ENCODE measurements around the gene MAP1B.

MAP1B gene

GRCh38 chr5:72183101-72183520 lies 75.8 kb downstream of the MAP1B start:
- Histone ChIP-seq H3K27ac (ENCODE audit: low read length) (no peak overlapping the region), H3K27me3 (ENCODE audit: low read depth, low read length) (no peaks in the 10 kb centered on the region), H3K9me3 (ENCODE audit: control insufficient read depth in 1 of 2, low read length in 2 of 2) (no peaks in the 10 kb centered on the region), H3K36me3 (ENCODE audit: control insufficient read depth in 1 of 2, insufficient read depth in 2 of 2, low read length in 2 of 2) (peaks cover 0 to 11% of the 10 kb centered on the region in 2 donors), H3K4me3 (ENCODE audit: low read depth in 1 of 2, low read length in 2 of 2) (no peak overlapping the region), H3K4me1 (ENCODE audit: control insufficient read depth in 1 of 2, insufficient read depth in 2 of 2, low read length in 2 of 2) (no peaks in the 10 kb centered on the region)

GRCh38 chr5:72184408-72184807 lies 77.1 kb downstream of the MAP1B start:
- H3K27me3 ChIP-seq (ENCODE audit: low read depth, low read length): no peaks in the 10 kb centered on the region
- no peaks in the 10 kb centered on the region for H3K4me1 ChIP-seq (ENCODE audit: control insufficient read depth in 1 of 2, insufficient read depth in 2 of 2, low read length in 2 of 2)
- H3K36me3 ChIP-seq (ENCODE audit: control insufficient read depth in 1 of 2, insufficient read depth in 2 of 2, low read length in 2 of 2): peaks cover 0 to 17% of the 10 kb centered on the region in 2 donors
- no peak overlapping the region for H3K27ac ChIP-seq (ENCODE audit: low read length)
- H3K9me3 ChIP-seq (ENCODE audit: control insufficient read depth in 1 of 2, low read length in 2 of 2): no peaks in the 10 kb centered on the region
- H3K4me3 ChIP-seq (ENCODE audit: low read depth in 1 of 2, low read length in 2 of 2): no peak overlapping the region

GRCh38 chr5:72185496-72186329 lies 78.4 kb downstream of the MAP1B start:
- H3K36me3 ChIP-seq (ENCODE audit: control insufficient read depth in 1 of 2, insufficient read depth in 2 of 2, low read length in 2 of 2): peaks cover 0 to 17% of the 10 kb centered on the region in 2 donors

GRCh38 chr5:72187388-72188075 lies 80.3 kb downstream of the MAP1B start:
- no peak overlapping the region for H3K4me3 ChIP-seq (ENCODE audit: low read depth in 1 of 2, low read length in 2 of 2)

More at GRCh38 chr5:72185496-72186329, 78.4 kb downstream of the MAP1B start:
- Histone ChIP-seq H3K27ac (ENCODE audit: low read length) (no peak overlapping the region), H3K4me1 (ENCODE audit: control insufficient read depth in 1 of 2, insufficient read depth in 2 of 2, low read length in 2 of 2) (no peaks in the 10 kb centered on the region), H3K9me3 (ENCODE audit: control insufficient read depth in 1 of 2, low read length in 2 of 2) (no peaks in the 10 kb centered on the region), H3K27me3 (ENCODE audit: low read depth, low read length) (no peaks in the 10 kb centered on the region), H3K4me3 (ENCODE audit: low read depth in 1 of 2, low read length in 2 of 2) (no peak overlapping the region)

GRCh38 chr5:72188166-72188565 lies 80.9 kb downstream of the MAP1B start:
- Histone ChIP-seq H3K4me1 (ENCODE audit: control insufficient read depth in 1 of 2, insufficient read depth in 2 of 2, low read length in 2 of 2) (no peaks in the 10 kb centered on the region), H3K36me3 (ENCODE audit: control insufficient read depth in 1 of 2, insufficient read depth in 2 of 2, low read length in 2 of 2) (peaks cover 0 to 17% of the 10 kb centered on the region in 2 donors), H3K27me3 (ENCODE audit: low read depth, low read length) (no peaks in the 10 kb centered on the region), H3K9me3 (ENCODE audit: control insufficient read depth in 1 of 2, low read length in 2 of 2) (no peaks in the 10 kb centered on the region), H3K27ac (ENCODE audit: low read length) (no peak overlapping the region), H3K4me3 (ENCODE audit: low read depth in 1 of 2, low read length in 2 of 2) (no peak overlapping the region)

More at GRCh38 chr5:72187388-72188075, 80.3 kb downstream of the MAP1B start:
- Histone ChIP-seq H3K4me1 (ENCODE audit: control insufficient read depth in 1 of 2, insufficient read depth in 2 of 2, low read length in 2 of 2) (no peaks in the 10 kb centered on the region), H3K36me3 (ENCODE audit: control insufficient read depth in 1 of 2, insufficient read depth in 2 of 2, low read length in 2 of 2) (peaks cover 0 to 17% of the 10 kb centered on the region in 2 donors), H3K27ac (ENCODE audit: low read length) (no peak overlapping the region), H3K27me3 (ENCODE audit: low read depth, low read length) (no peaks in the 10 kb centered on the region), H3K9me3 (ENCODE audit: control insufficient read depth in 1 of 2, low read length in 2 of 2) (no peaks in the 10 kb centered on the region)

- H3K9me3 ChIP-seq (ENCODE audit: control insufficient read depth in 1 of 2, low read length in 2 of 2): no peaks in the 10 kb centered on the region
- H3K27ac ChIP-seq (ENCODE audit: low read length): no peak overlapping the region
- H3K36me3 ChIP-seq (ENCODE audit: control insufficient read depth in 1 of 2, insufficient read depth in 2 of 2, low read length in 2 of 2): peaks cover 0 to 23% of the 10 kb centered on the region in 2 donors
- H3K4me3 ChIP-seq (ENCODE audit: low read depth in 1 of 2, low read length in 2 of 2): no peak overlapping the region
- no peaks in the 10 kb centered on the region for H3K4me1 ChIP-seq (ENCODE audit: control insufficient read depth in 1 of 2, insufficient read depth in 2 of 2, low read length in 2 of 2)
- no peaks in the 10 kb centered on the region for H3K27me3 ChIP-seq (ENCODE audit: low read depth, low read length)
These were observed 81.9 kb downstream of the MAP1B start for GRCh38 chr5:72189146-72189545.

DNA sequence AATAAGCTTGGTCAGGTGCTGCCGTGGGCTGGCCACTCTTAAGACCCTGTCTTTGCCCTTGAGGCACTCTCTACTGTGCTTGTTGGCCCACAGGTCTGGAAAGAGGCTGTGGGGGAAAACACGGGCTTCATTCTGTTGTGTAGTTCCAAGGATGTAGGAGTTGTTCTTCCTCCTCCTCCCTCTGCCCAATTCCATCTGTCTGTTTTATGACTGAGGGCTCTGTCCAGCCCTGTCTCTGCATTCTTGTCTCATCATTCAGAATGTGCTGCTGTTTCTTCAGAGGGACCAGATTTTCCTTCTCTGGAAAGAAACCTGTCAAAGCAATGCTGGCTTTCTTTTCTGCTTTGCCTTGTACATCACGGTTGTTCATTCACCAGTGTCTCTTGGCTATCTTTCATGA lies 84.1 kb downstream of the MAP1B start:
- Histone ChIP-seq H3K9me3 (ENCODE audit: control insufficient read depth in 1 of 2, low read length in 2 of 2) (no peaks in the 10 kb centered on the region), H3K4me1 (ENCODE audit: control insufficient read depth in 1 of 2, insufficient read depth in 2 of 2, low read length in 2 of 2) (no peaks in the 10 kb centered on the region), H3K36me3 (ENCODE audit: control insufficient read depth in 1 of 2, insufficient read depth in 2 of 2, low read length in 2 of 2) (peaks cover 5 to 33% of the 10 kb centered on the region in 2 donors), H3K4me3 (ENCODE audit: low read depth in 1 of 2, low read length in 2 of 2) (no peak overlapping the region), H3K27me3 (ENCODE audit: low read depth, low read length) (no peaks in the 10 kb centered on the region), H3K27ac (ENCODE audit: low read length) (no peak overlapping the region)

DNA sequence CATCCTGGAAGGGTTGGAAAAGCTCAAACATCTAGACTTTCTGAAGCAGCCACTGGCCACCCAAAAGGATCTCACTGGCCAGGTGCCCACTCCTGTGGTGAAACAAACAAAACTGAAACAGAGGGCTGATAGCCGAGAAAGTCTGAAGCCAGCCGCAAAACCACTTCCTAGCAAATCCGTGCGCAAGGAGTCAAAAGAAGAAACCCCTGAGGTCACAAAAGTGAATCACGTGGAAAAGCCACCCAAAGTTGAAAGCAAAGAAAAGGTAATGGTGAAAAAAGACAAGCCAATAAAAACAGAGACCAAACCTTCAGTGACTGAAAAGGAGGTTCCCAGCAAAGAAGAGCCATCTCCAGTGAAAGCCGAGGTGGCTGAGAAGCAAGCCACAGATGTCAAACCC lies 87.6 kb downstream of the MAP1B start:
- H3K36me3 ChIP-seq (ENCODE audit: control insufficient read depth in 1 of 2, insufficient read depth in 2 of 2, low read length in 2 of 2): peaks cover 5 to 25% of the 10 kb centered on the region in 2 donors
- no peaks in the 10 kb centered on the region for H3K9me3 ChIP-seq (ENCODE audit: control insufficient read depth in 1 of 2, low read length in 2 of 2)
- no peaks in the 10 kb centered on the region for H3K27me3 ChIP-seq (ENCODE audit: low read depth, low read length)
- H3K27ac ChIP-seq (ENCODE audit: low read length): no peak overlapping the region
- H3K4me3 ChIP-seq (ENCODE audit: low read depth in 1 of 2, low read length in 2 of 2): no peak overlapping the region
- H3K4me1 ChIP-seq (ENCODE audit: control insufficient read depth in 1 of 2, insufficient read depth in 2 of 2, low read length in 2 of 2): no peaks in the 10 kb centered on the region

GRCh38 chr5:72195581-72195980 lies 88.3 kb downstream of the MAP1B start:
- peaks cover 10 to 30% of the 10 kb centered on the region in 2 donors for H3K36me3 ChIP-seq (ENCODE audit: control insufficient read depth in 1 of 2, insufficient read depth in 2 of 2, low read length in 2 of 2)
- no peaks in the 10 kb centered on the region for H3K27me3 ChIP-seq (ENCODE audit: low read depth, low read length)

DNA sequence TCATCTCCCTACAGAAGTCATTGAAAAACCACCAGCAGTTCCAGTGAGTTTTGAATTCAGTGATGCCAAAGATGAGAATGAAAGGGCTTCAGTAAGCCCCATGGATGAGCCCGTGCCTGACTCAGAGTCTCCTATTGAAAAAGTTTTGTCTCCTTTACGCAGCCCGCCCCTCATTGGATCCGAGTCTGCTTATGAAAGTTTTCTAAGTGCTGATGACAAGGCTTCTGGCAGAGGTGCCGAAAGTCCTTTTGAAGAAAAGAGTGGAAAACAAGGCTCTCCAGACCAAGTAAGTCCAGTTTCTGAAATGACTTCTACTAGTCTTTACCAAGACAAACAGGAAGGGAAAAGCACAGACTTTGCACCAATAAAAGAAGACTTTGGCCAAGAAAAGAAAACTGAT lies 90.1 kb downstream of the MAP1B start:
- Histone ChIP-seq H3K36me3 (ENCODE audit: control insufficient read depth in 1 of 2, insufficient read depth in 2 of 2, low read length in 2 of 2) (peaks cover 10 to 30% of the 10 kb centered on the region in 2 donors), H3K4me1 (ENCODE audit: control insufficient read depth in 1 of 2, insufficient read depth in 2 of 2, low read length in 2 of 2) (no peaks in the 10 kb centered on the region), H3K9me3 (ENCODE audit: control insufficient read depth in 1 of 2, low read length in 2 of 2) (no peaks in the 10 kb centered on the region), H3K27me3 (ENCODE audit: low read depth, low read length) (no peaks in the 10 kb centered on the region), H3K27ac (ENCODE audit: low read length) (no peak overlapping the region), H3K4me3 (ENCODE audit: low read depth in 1 of 2, low read length in 2 of 2) (no peak overlapping the region)

More at GRCh38 chr5:72195581-72195980, 88.3 kb downstream of the MAP1B start:
- no peak overlapping the region for H3K27ac ChIP-seq (ENCODE audit: low read length)
- no peaks in the 10 kb centered on the region for H3K9me3 ChIP-seq (ENCODE audit: control insufficient read depth in 1 of 2, low read length in 2 of 2)
- H3K4me3 ChIP-seq (ENCODE audit: low read depth in 1 of 2, low read length in 2 of 2): no peak overlapping the region
- no peaks in the 10 kb centered on the region for H3K4me1 ChIP-seq (ENCODE audit: control insufficient read depth in 1 of 2, insufficient read depth in 2 of 2, low read length in 2 of 2)

GRCh38 chr5:72199681-72200080 lies 92.4 kb downstream of the MAP1B start:
- Histone ChIP-seq H3K4me1 (ENCODE audit: control insufficient read depth in 1 of 2, insufficient read depth in 2 of 2, low read length in 2 of 2) (no peaks in the 10 kb centered on the region), H3K4me3 (ENCODE audit: low read depth in 1 of 2, low read length in 2 of 2) (no peak overlapping the region), H3K27me3 (ENCODE audit: low read depth, low read length) (no peaks in the 10 kb centered on the region), H3K9me3 (ENCODE audit: control insufficient read depth in 1 of 2, low read length in 2 of 2) (no peaks in the 10 kb centered on the region), H3K27ac (ENCODE audit: low read length) (no peak overlapping the region), H3K36me3 (ENCODE audit: control insufficient read depth in 1 of 2, insufficient read depth in 2 of 2, low read length in 2 of 2) (peaks cover 12 to 33% of the 10 kb centered on the region in 2 donors)

Measured in muscle layer of duodenum (tissue), 2 donors.